HL-60 (cell line): ENCODE measurements around the gene PTPRR.

Source experiments
- CTCF ChIP-seq: IDR thresholded peaks from one replicate; pipeline ENCODE4 v1.5.1; 2011; ENCODE audit warnings: low read length, control low read depth, inconsistent platforms; ENCODE audit not compliant: insufficient read depth
- GABPA ChIP-seq: IDR thresholded peaks from 2 replicates; pipeline ENCODE4 v1.6.1; 2012; ENCODE audit warnings: low read depth
- POLR2AphosphoS5 ChIP-seq: IDR thresholded peaks from 2 replicates; pipeline ENCODE4 v1.6.1; 2012; ENCODE audit warnings: low read depth
- SPI1 ChIP-seq: IDR thresholded peaks from 2 replicates; pipeline ENCODE4 v1.6.1; 2012; ENCODE audit warnings: low read depth, mild to moderate bottlenecking, borderline replicate concordance
- TF ChIP-seq, protein P1 (sequence below): IDR thresholded peaks from 2 replicates; pipeline ENCODE4 v1.6.1; 2012; ENCODE audit warnings: low read depth; ENCODE audit not compliant: insufficient replicate concordance

DNA sequence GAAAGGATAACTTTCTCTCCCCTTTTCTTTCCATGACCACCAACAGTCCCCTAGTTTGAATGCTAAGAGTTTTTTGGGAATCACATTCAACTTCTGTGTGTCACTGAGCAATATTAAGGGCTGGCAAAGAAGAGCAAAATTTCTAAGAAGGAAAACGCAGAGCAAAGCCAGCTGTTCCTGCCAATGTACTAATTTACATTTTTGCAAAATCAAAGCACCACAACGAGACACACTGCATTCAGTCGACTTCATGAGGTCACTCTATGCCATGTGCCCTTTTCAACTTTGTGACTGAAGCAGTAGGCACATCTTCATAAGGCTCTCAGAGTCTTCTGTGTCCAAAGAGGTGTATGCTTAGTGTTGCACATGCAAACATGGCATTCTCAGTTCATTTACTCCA lies 66.4 kb downstream of the PTPRR start:
- TF ChIP-seq CTCF, result no peak
- TF ChIP-seq SPI1, result no peak
- TF ChIP-seq, protein P1, sequence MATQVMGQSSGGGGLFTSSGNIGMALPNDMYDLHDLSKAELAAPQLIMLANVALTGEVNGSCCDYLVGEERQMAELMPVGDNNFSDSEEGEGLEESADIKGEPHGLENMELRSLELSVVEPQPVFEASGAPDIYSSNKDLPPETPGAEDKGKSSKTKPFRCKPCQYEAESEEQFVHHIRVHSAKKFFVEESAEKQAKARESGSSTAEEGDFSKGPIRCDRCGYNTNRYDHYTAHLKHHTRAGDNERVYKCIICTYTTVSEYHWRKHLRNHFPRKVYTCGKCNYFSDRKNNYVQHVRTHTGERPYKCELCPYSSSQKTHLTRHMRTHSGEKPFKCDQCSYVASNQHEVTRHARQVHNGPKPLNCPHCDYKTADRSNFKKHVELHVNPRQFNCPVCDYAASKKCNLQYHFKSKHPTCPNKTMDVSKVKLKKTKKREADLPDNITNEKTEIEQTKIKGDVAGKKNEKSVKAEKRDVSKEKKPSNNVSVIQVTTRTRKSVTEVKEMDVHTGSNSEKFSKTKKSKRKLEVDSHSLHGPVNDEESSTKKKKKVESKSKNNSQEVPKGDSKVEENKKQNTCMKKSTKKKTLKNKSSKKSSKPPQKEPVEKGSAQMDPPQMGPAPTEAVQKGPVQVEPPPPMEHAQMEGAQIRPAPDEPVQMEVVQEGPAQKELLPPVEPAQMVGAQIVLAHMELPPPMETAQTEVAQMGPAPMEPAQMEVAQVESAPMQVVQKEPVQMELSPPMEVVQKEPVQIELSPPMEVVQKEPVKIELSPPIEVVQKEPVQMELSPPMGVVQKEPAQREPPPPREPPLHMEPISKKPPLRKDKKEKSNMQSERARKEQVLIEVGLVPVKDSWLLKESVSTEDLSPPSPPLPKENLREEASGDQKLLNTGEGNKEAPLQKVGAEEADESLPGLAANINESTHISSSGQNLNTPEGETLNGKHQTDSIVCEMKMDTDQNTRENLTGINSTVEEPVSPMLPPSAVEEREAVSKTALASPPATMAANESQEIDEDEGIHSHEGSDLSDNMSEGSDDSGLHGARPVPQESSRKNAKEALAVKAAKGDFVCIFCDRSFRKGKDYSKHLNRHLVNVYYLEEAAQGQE, result no peak
- no peak for TF ChIP-seq POLR2AphosphoS5
- no peak for TF ChIP-seq GABPA
